Parathyroid adenoma (tissue), 2 donors: Measurements from ENCODE around the gene CPNE9.

Experiments
- H2AFZ ChIP-seq: fragments of 300-600 bp; sonication (generic); one replicate; pipeline ENCODE4 v1.7.0; 2017; ENCODE audit warnings: antibody characterized with exemption, mild to moderate bottlenecking
- H3K27ac ChIP-seq: fragments of 300-600 bp; sonication (generic); one replicate; pipeline ENCODE4 v1.7.0; 2017
- H3K27me3 ChIP-seq: fragments of 300-600 bp; sonication (generic); one replicate; pipeline ENCODE4 v1.7.0; 2017; ENCODE audit warnings: low read length; ENCODE audit not compliant: control insufficient read depth, insufficient read depth
- H3K36me3 ChIP-seq: fragments of 300-600 bp; sonication (generic); one replicate; pipeline ENCODE4 v1.7.0; 2017; ENCODE audit warnings: low read length; ENCODE audit not compliant: control insufficient read depth, insufficient read depth
- H3K4me1 ChIP-seq: fragments of 300-600 bp; sonication (generic); one replicate; pipeline ENCODE4 v1.7.0; 2017; ENCODE audit warnings: control low read depth
- H3K4me2 ChIP-seq: fragments of 300-600 bp; sonication (generic); one replicate; pipeline ENCODE4 v1.7.0; 2017; ENCODE audit warnings: low read length
- H3K4me3 ChIP-seq: fragments of 300-600 bp; sonication (generic); one replicate; pipeline ENCODE4 v1.7.0; 2017; ENCODE audit warnings: low read depth, low read length
- H3K79me2 ChIP-seq: fragments of 300-600 bp; sonication (generic); one replicate; pipeline ENCODE4 v1.7.0; 2017; ENCODE audit warnings: control low read depth
- H3K9ac ChIP-seq: fragments of 300-600 bp; sonication (generic); one replicate; pipeline ENCODE4 v1.7.0; 2017; ENCODE audit warnings: mild to moderate bottlenecking
- H3K9me3 ChIP-seq: fragments of 300-600 bp; sonication (generic); one replicate; pipeline ENCODE4 v1.7.0; 2017; ENCODE audit warnings: low read length; ENCODE audit not compliant: control insufficient read depth
- TF ChIP-seq, protein P1 (sequence below): fragments of 300-600 bp; sonication (generic); IDR thresholded peaks from one replicate; pipeline ENCODE4 v1.7.0; 2017; ENCODE audit warnings: antibody characterized with exemption, mild to moderate bottlenecking
- donor health status: primary hyperparathyroidism.

Gene CPNE9

DNA sequence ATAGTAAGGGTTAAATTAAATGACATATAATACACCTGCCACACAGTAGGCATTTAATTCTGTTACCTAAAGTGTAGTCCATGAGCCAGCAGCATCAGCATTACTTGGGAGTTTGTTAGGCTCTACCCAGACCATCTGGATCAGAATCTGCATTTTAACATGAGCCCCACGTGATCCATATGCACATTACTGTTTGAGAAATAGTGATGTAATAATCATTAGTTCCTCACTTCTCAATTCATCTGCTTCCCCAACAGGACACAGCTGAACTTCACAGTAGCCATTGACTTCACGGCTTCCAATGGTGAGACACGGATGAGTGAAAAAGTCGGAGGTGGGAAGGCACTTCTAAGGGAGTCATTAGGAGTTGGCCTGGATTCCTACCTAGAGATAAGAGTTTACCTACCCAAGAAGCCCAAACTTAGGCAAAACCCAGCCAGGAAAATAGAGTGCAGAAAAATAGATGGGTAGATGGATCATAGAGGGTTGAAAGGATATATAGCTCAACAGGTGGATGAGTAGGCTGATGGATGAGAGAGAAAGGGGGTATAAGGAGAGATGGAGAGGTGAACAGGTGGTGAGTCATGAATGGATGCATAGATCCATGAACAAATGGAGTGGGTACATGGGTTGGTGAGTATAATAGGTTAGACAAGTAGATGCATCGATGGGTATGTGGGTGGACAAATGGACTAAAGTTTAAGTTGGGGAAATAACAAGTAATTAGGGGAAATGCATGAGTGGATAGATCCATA, 13.3 kb downstream of the CPNE9 start:
- Histone ChIP-seq H3K36me3 (no peaks in the 10 kb centered on the region), H3K79me2 (no peaks in the 10 kb centered on the region), H3K4me2 (no peak overlapping the region), H3K4me3 (no peak overlapping the region), H3K9me3 (no peaks in the 10 kb centered on the region), H2AFZ (no peak overlapping the region), H3K4me1 (no peaks in the 10 kb centered on the region), H3K27me3 (no peaks in the 10 kb centered on the region), H3K27ac (no peak overlapping the region), H3K9ac (no peak overlapping the region)
- TF ChIP-seq, protein P1, sequence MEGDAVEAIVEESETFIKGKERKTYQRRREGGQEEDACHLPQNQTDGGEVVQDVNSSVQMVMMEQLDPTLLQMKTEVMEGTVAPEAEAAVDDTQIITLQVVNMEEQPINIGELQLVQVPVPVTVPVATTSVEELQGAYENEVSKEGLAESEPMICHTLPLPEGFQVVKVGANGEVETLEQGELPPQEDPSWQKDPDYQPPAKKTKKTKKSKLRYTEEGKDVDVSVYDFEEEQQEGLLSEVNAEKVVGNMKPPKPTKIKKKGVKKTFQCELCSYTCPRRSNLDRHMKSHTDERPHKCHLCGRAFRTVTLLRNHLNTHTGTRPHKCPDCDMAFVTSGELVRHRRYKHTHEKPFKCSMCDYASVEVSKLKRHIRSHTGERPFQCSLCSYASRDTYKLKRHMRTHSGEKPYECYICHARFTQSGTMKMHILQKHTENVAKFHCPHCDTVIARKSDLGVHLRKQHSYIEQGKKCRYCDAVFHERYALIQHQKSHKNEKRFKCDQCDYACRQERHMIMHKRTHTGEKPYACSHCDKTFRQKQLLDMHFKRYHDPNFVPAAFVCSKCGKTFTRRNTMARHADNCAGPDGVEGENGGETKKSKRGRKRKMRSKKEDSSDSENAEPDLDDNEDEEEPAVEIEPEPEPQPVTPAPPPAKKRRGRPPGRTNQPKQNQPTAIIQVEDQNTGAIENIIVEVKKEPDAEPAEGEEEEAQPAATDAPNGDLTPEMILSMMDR: no peak

DNA sequence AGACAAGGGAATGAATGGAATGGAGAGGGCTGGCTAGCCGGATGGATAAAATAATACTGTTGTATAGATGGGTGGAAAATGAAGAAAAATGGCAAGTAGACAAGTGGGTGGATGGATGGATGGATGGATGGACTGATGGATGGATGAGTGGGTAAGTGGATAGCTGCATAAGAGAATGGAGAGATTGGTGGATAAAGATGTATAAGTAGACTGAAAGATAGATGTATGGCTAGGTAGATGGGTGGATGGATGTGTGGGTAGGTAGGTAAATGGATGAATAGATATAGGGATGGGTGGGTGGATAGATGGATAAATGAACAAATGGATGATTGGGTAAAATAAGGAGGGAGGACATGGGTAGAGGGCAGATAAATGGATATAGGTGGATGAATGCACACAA, 13.9 kb downstream of the CPNE9 start:
- TF ChIP-seq, protein P1: no peak
- Histone ChIP-seq H2AFZ (no peak overlapping the region), H3K27me3 (no peaks in the 10 kb centered on the region), H3K4me1 (no peaks in the 10 kb centered on the region), H3K27ac (no peak overlapping the region), H3K9ac (no peak overlapping the region), H3K4me3 (no peak overlapping the region), H3K79me2 (no peaks in the 10 kb centered on the region), H3K9me3 (no peaks in the 10 kb centered on the region), H3K36me3 (no peaks in the 10 kb centered on the region), H3K4me2 (no peak overlapping the region)

DNA sequence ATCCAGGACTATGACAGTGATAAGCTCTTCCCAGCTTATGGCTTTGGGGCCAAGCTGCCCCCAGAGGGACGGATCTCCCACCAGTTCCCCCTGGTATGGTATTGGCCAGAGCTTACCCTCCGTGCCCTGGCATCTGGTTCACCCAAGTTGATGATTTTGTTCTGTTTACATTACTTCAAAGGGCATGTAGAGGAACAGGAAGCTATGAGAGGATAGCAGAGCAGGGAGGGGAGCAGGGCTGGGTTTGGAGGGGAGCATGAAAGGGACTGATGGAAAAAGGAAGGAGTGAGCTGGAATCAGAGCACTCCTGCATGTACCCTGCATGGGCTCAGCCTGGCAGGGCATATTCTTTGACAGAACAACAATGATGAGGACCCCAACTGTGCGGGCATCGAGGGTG, 14.5 kb downstream of the CPNE9 start:
- TF ChIP-seq, protein P1: no peak
- H3K4me2 ChIP-seq: no peak overlapping the region
- H3K36me3 ChIP-seq: no peaks in the 10 kb centered on the region
- no peak overlapping the region for H3K4me3 ChIP-seq
- no peaks in the 10 kb centered on the region for H3K9me3 ChIP-seq
- H2AFZ ChIP-seq: no peak overlapping the region
- H3K9ac ChIP-seq: no peak overlapping the region
- H3K79me2 ChIP-seq: no peaks in the 10 kb centered on the region
- H3K4me1 ChIP-seq: no peaks in the 10 kb centered on the region
- no peaks in the 10 kb centered on the region for H3K27me3 ChIP-seq
- H3K27ac ChIP-seq: no peak overlapping the region

DNA sequence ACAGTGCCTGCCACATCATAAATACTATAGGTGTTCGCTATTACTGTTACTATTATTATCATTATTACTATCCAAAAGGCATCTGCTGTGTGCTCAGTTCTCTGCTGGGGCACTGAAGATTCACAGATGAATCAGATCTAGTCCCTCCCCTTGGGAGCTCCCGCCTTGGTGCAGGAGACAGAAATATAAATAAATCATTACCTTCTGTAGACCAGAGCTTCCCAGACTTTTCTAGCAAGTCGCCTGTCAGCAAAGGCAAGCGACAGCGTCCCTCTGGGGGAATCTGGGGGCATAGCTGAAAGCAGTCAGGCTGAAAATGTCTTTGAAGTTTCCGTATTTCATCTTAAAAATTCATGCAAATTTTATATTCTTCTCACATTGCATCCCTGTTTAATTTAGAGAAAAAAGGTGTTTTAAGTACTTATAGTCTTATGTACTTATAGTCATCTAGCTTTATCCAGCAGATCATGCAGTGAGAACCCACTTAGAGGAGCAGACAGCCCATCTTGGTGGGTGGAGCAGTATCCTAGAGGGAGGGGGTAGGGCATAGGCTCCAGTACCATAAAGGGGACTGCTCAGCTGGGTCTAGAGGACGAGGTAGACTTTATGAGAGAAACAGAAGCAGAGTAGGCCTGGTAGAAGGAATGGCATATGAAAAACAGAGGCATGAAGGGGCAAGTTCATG, 17.5 kb downstream of the CPNE9 start:
- no peak overlapping the region for H3K4me3 ChIP-seq

More for the DNA sequence above, 17.5 kb downstream of the CPNE9 start:
- no peak overlapping the region for H3K27ac ChIP-seq
- H3K9me3 ChIP-seq: no peaks in the 10 kb centered on the region
- no peak overlapping the region for H3K9ac ChIP-seq
- H3K4me1 ChIP-seq: no peaks in the 10 kb centered on the region
- H3K27me3 ChIP-seq: no peaks in the 10 kb centered on the region
- no peaks in the 10 kb centered on the region for H3K79me2 ChIP-seq
- no peak overlapping the region for H2AFZ ChIP-seq
- no peak overlapping the region for H3K4me2 ChIP-seq
- H3K36me3 ChIP-seq: no peaks in the 10 kb centered on the region
- TF ChIP-seq, protein P1: no peak
